Osteocyte (in vitro differentiated cells): ENCODE measurements around the gene FOXO1. TPM values are rescaled to one million over a fixed set of nuclear protein-coding genes. Genes with fewer than 3 reads are reported as not detected.

Experiments
- DNase-seq: peaks from one replicate; pipeline ENCODE4 v3.0.0; 2021; ENCODE audit warnings: mixed read lengths; ENCODE audit not compliant: unreplicated experiment; ENCODE audit errors: extremely low spot score
- H3K27ac Mint-ChIP-seq: one replicate; pipeline ENCODE4 v1.8.0; 2021; ENCODE audit warnings: mild to moderate bottlenecking, mixed read lengths; ENCODE audit not compliant: unreplicated experiment
- H3K27me3 Mint-ChIP-seq: one replicate; pipeline ENCODE4 v1.8.0; 2021; ENCODE audit warnings: mixed read lengths; ENCODE audit not compliant: unreplicated experiment
- H3K36me3 Mint-ChIP-seq: one replicate; pipeline ENCODE4 v1.8.0; 2021; ENCODE audit warnings: mixed read lengths; ENCODE audit not compliant: unreplicated experiment
- H3K4me1 Mint-ChIP-seq: one replicate; pipeline ENCODE4 v1.8.0; 2021; ENCODE audit warnings: mixed read lengths; ENCODE audit not compliant: unreplicated experiment
- H3K4me3 Mint-ChIP-seq: one replicate; pipeline ENCODE4 v1.8.0; 2021; ENCODE audit warnings: mild to moderate bottlenecking, moderate library complexity, mixed read lengths; ENCODE audit not compliant: unreplicated experiment
- H3K9me3 Mint-ChIP-seq: one replicate; pipeline ENCODE4 v1.8.0; 2021; ENCODE audit warnings: mixed read lengths; ENCODE audit not compliant: unreplicated experiment
- total RNA-seq: library from RNA; stranded (reverse); gene quantifications from 2 replicates; pipeline ENCODE4 v1.2.1, GENCODE V29; 2021
- TF ChIP-seq, protein P1 (sequence below): fragments of 200-600 bp; sonication (generic); IDR thresholded peaks from 2 replicates; pipeline ENCODE4 v1.5.0; 2021; ENCODE audit warnings: antibody characterized with exemption, mild to moderate bottlenecking, moderate library complexity

Gene FOXO1
- total RNA-seq, 1 donor from 2014 or later, result 10.0 TPM

DNA sequence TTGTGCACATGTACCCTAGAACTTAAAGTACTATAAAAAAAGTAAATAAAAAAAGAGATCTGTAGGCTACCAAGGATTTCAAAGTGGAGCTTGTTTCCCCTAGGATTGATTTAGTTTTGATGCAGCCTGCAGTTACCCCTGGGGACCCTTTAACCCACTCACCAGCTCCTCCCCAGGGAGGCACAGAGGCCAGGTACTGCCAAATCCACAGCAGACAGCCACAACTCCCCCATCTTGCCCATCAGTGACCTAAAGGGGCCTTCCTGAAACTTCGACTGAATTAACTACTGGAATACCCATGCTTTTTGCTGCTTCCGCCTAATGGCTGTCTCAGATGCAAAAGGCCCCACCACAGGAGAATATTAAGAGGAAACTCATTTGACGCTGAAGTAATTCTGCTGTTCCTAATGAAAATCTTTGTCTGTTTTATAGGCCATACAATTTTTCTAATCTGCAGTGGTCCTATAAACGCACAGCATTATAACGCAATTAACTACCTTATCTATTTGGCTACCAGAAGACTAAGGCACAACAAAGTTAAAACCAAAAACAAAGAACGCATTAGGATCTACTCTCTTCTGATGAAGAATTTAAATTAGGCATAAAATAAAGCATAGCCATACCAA, 95.0 kb downstream of the FOXO1 start:
- Mint-ChIP-seq H3K4me3 (no peak overlapping the region), H3K27me3 (no peaks in the 10 kb centered on the region), H3K9me3 (no peaks in the 10 kb centered on the region), H3K27ac (no peak overlapping the region), H3K4me1 (peaks cover 4% of the 10 kb centered on the region), H3K36me3 (no peaks in the 10 kb centered on the region)
- no peak for DNase-seq
- TF ChIP-seq, protein P1, sequence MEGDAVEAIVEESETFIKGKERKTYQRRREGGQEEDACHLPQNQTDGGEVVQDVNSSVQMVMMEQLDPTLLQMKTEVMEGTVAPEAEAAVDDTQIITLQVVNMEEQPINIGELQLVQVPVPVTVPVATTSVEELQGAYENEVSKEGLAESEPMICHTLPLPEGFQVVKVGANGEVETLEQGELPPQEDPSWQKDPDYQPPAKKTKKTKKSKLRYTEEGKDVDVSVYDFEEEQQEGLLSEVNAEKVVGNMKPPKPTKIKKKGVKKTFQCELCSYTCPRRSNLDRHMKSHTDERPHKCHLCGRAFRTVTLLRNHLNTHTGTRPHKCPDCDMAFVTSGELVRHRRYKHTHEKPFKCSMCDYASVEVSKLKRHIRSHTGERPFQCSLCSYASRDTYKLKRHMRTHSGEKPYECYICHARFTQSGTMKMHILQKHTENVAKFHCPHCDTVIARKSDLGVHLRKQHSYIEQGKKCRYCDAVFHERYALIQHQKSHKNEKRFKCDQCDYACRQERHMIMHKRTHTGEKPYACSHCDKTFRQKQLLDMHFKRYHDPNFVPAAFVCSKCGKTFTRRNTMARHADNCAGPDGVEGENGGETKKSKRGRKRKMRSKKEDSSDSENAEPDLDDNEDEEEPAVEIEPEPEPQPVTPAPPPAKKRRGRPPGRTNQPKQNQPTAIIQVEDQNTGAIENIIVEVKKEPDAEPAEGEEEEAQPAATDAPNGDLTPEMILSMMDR, result no peak

DNA sequence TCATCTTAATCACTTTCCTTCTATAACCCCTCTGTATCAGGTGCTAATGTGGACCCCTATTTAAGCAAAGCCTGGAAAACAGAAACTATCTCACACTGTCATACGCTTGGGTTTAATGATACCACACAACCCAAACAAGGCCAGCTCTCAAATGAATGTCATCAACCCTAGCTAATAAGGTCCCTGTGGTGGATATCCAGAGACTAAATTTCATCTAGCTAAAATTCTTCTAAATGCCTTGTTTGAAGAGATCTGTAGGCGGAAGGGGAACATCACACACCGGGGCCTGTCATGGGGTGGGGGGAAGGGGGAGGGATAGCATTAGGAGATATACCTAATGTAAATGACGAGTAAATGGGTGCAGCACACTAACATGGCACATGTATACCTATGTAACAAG, 95.5 kb downstream of the FOXO1 start:
- Mint-ChIP-seq H3K9me3 (no peaks in the 10 kb centered on the region), H3K27ac (no peak overlapping the region), H3K27me3 (no peaks in the 10 kb centered on the region), H3K4me1 (peaks cover 4% of the 10 kb centered on the region), H3K4me3 (no peak overlapping the region), H3K36me3 (no peaks in the 10 kb centered on the region)
- no peak for DNase-seq
- TF ChIP-seq, protein P1, result no peak

DNA sequence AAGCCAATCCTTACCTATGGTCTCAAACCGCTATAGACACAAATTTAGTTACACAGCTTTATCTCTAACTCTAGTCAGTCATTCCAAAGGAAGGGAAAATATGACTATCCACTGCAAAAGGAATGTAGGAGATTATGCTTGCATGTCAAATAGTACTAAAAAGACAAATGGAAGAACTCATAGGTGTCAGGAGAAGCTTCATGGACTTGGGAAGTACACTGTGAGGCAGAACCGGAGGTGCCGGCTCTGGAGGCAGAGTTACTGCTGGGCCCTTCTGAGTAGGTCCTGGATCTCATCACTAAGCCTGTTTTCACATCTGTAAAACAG, 97.5 kb downstream of the FOXO1 start:
- H3K27ac Mint-ChIP-seq, result no peak overlapping the region

DNA sequence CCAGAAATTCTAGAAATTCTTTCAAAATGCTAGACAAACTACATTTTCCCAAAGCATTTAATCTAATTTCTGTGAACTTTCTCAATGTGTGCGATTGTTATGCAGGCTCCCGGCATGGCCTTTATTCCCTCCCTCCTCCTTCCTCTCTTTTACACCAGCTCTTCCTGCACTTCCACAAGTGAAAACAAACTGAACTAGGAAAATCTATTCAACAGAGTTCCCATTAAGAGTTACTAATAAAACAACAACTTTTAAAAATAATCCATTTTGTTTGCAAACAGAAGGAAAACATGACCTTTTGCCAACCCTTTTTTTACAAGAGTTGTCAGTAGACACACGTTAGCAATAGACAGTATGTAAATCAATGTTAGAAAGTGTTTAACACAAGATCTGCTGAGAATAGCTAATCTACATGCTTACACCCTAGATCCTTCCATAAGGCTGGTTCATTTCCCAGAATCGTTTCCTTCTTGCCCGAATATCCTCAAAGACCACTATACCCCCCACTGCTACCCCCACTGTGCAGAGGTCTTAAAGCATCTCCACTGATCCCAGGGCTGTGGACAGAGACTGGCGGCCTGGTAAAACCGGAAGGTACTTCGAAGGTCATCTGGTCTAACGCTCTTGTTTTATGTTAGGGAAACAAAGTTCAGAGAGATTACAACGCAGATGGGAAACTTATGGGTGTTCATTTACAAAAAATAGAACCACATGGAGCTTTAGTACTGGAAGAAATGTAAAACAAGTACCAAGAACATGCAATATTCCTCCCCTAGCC, 98.0 kb downstream of the FOXO1 start:
- no peak for DNase-seq
- Mint-ChIP-seq H3K4me1 (peaks cover 22% of the 10 kb centered on the region), H3K9me3 (no peaks in the 10 kb centered on the region), H3K27me3 (no peaks in the 10 kb centered on the region), H3K4me3 (no peak overlapping the region), H3K27ac (no peak overlapping the region), H3K36me3 (no peaks in the 10 kb centered on the region)
- TF ChIP-seq, protein P1, result no peak

More for the DNA sequence above, 97.5 kb downstream of the FOXO1 start:
- no peak for DNase-seq
- Mint-ChIP-seq H3K9me3 (no peaks in the 10 kb centered on the region), H3K4me3 (no peak overlapping the region), H3K36me3 (no peaks in the 10 kb centered on the region), H3K27me3 (no peaks in the 10 kb centered on the region), H3K4me1 (peaks cover 16% of the 10 kb centered on the region)
- TF ChIP-seq, protein P1, result no peak

DNA sequence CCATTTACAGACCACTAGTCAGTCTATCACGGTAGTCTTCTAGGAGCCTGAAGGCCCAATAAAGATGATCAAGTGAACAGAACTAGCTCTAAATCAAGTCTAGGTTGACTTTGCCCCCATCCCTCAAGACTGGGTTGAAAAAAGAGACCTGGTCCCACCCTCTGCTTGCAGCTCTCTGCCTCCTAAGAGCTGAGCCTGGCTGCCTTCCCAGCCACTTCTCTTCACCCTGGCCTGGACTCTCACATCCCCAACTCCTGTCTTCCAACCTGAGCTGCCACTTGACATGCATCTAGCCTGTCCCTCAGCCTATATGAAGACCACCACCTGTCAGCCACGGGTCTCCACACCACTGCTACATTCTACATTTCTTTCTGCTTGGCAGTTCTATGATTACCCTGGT, 99.6 kb downstream of the FOXO1 start:
- Mint-ChIP-seq H3K9me3 (no peaks in the 10 kb centered on the region), H3K27ac (no peak overlapping the region), H3K4me1 (peaks cover 26% of the 10 kb centered on the region), H3K36me3 (no peaks in the 10 kb centered on the region), H3K4me3 (no peak overlapping the region), H3K27me3 (no peaks in the 10 kb centered on the region)
- DNase-seq, result no peak
- TF ChIP-seq, protein P1, result no peak
